ENCODE results near the gene BEND6. TPM values are rescaled to one million over a fixed set of nuclear protein-coding genes. Genes with fewer than 3 reads are reported as not detected.

BEND6 gene
- total and polyA plus RNA-seq, 2 of the 8 experiments (the other 6 are each of a cell fraction or from before 2014, with no cell fraction given): 0.71 to 2.1 TPM

DNA sequence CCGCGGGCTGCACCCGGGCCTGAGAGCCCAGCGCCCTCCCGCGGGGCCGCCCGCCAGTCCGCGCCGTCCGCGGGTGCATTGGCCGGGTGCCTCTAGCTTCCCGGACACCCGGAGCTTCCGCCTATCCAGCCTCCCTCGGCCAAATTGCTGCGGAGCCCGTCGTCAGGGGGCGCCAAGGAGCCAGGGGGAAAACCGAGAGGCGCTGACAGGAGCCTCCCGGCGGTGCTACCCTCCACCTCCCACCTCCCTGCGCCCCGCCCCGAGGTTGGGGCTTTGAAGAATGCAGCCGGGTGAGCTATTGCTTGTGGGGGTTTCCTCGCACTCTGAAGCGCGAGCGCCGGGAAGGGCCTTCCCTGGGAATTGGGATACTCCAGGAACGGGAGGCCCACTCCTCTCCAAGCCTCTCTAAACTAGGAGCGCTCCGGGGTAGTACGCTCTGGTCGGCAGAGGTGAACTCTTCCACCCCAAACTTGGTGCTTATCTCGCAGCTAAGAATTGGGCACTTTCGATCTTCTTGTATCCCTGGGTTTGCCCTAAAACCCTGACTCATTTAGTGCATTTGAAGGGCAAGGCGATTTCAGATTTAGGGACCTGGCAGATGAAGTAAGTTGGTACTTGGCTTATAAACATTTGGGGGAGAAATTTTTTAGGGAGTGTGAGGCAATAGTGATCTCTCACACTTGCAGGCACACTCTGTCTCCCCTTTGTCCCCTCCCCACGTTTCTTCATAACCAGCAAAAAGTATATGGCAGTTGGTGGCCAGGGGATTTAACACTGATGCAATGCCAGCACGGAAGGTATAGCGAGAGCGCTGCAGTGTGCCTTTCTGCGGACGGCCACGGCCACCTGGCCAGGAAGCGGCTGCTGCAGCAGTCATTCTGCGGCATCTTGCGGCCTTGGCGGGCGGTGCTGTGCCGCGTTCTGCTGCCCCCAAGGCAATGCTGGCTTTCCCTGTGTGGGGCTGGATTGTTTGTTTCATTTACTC is 556 bp downstream of the BEND6 start:
- no peak for FAIRE-seq
- H2BK12ac ChIP-seq (ENCODE audit: low read depth, low read length): peak overlapping the region; percentile 70
- peak; percentile 90 to 98 for DNase-seq (ENCODE audit: low read depth in 1 of 2, low spot score in 2 of 2)
- no peak overlapping the region for H3K23ac ChIP-seq (ENCODE audit: insufficient read length)
- no peaks in the 10 kb centered on the region; a peak in 1 of 8 replicates for H3K36me3 ChIP-seq (ENCODE audit: control insufficient read depth in 2 of 4, insufficient read depth in 4 of 4, low read length in 3 of 4)
- H3K27ac ChIP-seq (ENCODE audit: low read depth, low read length): peak overlapping the region; percentile 2; the same call in 1 of the 2 replicates
- CTCF ChIA-PET (ENCODE audit: partially characterized antibody): interaction anchor here (0.6 to 3.3 kb wide), 22 partner anchors 9 to 263 kb away, joined by 3 to 14 read pairs (median 4); no protein-coding TSS in a partner anchor
- peak overlapping the region; percentile 72 for H4K8ac ChIP-seq (ENCODE audit: extremely low read depth, insufficient read depth, low read length)
- H3K56ac ChIP-seq (replicated peaks; ENCODE audit: insufficient read length, low read depth, low read length): no peak overlapping the region
- no peaks in the 10 kb centered on the region for H3K79me1 ChIP-seq (ENCODE audit: low read depth, low read length)
- H2BK5ac ChIP-seq (ENCODE audit: low read depth, low read length): peak overlapping the region; percentile 76
- no peak overlapping the region for H2AK5ac ChIP-seq (ENCODE audit: low read depth, low read length)
- peak overlapping the region; percentile 74 to 95 for H3K4me2 ChIP-seq (ENCODE audit: insufficient read depth in 1 of 2, low read depth in 2 of 2, low read length in 2 of 2)
- no peaks in the 10 kb centered on the region for H4K20me1 ChIP-seq (replicated peaks in 1 of 2; ENCODE audit: control insufficient read depth in 1 of 2, insufficient read depth in 2 of 2, low read length in 2 of 2)
- H2BK20ac ChIP-seq (ENCODE audit: low read length): no peak overlapping the region
- H2BK120ac ChIP-seq (replicated peaks; ENCODE audit: low read depth, low read length): no peak overlapping the region
- H3K9ac ChIP-seq (replicated peaks in 1 of 4; ENCODE audit: extremely low read depth in 1 of 4, low read depth in 3 of 4, low read length in 3 of 4): peak overlapping the region; percentile 15 to 85 (median 46)
- peak overlapping the region; percentile 95 for H2AFZ ChIP-seq (ENCODE audit: low read length)
- H3K27me3 ChIP-seq (replicated peaks in 1 of 4; ENCODE audit: control insufficient read depth in 3 of 4, extremely low read depth in 1 of 4, insufficient read depth in 3 of 4, low read length in 3 of 4): peaks cover 0 to 18% (median 10%) of the 10 kb centered on the region in 4 experiments; a peak in 5 of 7 replicates
- H3K18ac ChIP-seq (ENCODE audit: extremely low read depth, low read length): peak overlapping the region; percentile 4
- no peak overlapping the region for H2BK15ac ChIP-seq (ENCODE audit: low read length)
- POLR2A ChIA-PET (ENCODE audit: partially characterized antibody): interaction anchor here (0.6 to 1.4 kb wide), 28 partner anchors 9 to 361 kb away, joined by 3 to 12 read pairs (median 3); partner anchors contain the start of genes BAG2, KIAA1586 and PRIM2
- H3K9me3 ChIP-seq (ENCODE audit: insufficient read depth in 2 of 2, low read depth in 1 of 2, low read length in 1 of 2): no peaks in the 10 kb centered on the region
- H3K79me2 ChIP-seq (ENCODE audit: control insufficient read depth in 1 of 2, insufficient read depth in 2 of 2, low read length in 2 of 2): no peaks in the 10 kb centered on the region
- H3K4ac ChIP-seq (replicated peaks; ENCODE audit: insufficient read length, low read depth, low read length): peak overlapping the region; percentile 24
- 1% methylated on average over 53 of the region's 57 CpGs; no CpG with 5 or more reads in 1 of the 2 experiments for WGBS, 2 experiments (ENCODE audit: extremely low coverage in 1 of 2, insufficient coverage in 1 of 2, insufficient read length in 1 of 2, insufficient replicate concordance in 2 of 2, low coverage in 1 of 2, low lambda C conversion rate in 2 of 2, missing lambda C conversion rate in 1 of 2)
- peaks cover 0 to 13% (median 5%) of the 10 kb centered on the region in 4 experiments; a peak in 4 of 7 replicates for H3K4me1 ChIP-seq (replicated peaks in 1 of 4; ENCODE audit: control insufficient read depth in 3 of 4, insufficient read depth in 4 of 4, low read length in 3 of 4)
- peak overlapping the region; percentile 61 to 78 (median 72) for H3K4me3 ChIP-seq (ENCODE audit: extremely low read depth in 1 of 4, insufficient read depth in 2 of 4, low read depth in 3 of 4, low read length in 4 of 4)
- H3K14ac ChIP-seq (ENCODE audit: insufficient read length): no peak overlapping the region
- H4K91ac ChIP-seq (replicated peaks; ENCODE audit: insufficient read length, low read length): peak overlapping the region; percentile 63
- H4K5ac ChIP-seq (ENCODE audit: insufficient read length, low read depth, low read length): peak overlapping the region; percentile 9
- H3K23me2 ChIP-seq (ENCODE audit: low read depth, low read length): peaks cover 16% of the 10 kb centered on the region
- TF ChIP-seq ASH2L (IDR thresholded peaks at IDR 0.05; ENCODE audit: low read length) (peak; percentile 87), JUND (IDR thresholded peaks at IDR 0.05; ENCODE audit: low read length) (peak; percentile 50; the same call in 1 of the 2 replicates), RNF2 (IDR thresholded peaks at IDR 0.05; ENCODE audit: borderline replicate concordance, low read depth, low read length, missing control alignments, poor library complexity, severe bottlenecking) (no peak), CBX8 (IDR thresholded peaks at IDR 0.05; ENCODE audit: borderline replicate concordance, low read depth, low read length) (no peak), POLR2A (IDR thresholded peaks at IDR 0.05; ENCODE audit: control extremely low read depth in 1 of 2, low read depth in 2 of 2, low read length in 2 of 2) (peak; percentile 24 to 61), BRCA1 (IDR thresholded peaks at IDR 0.05; ENCODE audit: low read depth, low read length) (no peak), SIRT6 (IDR thresholded peaks at IDR 0.05; ENCODE audit: low read length) (no peak), RXRA (IDR thresholded peaks at IDR 0.05; ENCODE audit: insufficient read depth, low read depth, low read length) (no peak), GTF2F1 (IDR thresholded peaks at IDR 0.05; ENCODE audit: borderline replicate concordance, low read depth, low read length) (no peak), BACH1 (IDR thresholded peaks at IDR 0.05; ENCODE audit: low read length) (no peak)
